Posterior vena cava (tissue), 2 donors: Measurements from ENCODE around the gene CDSN. TPM values are rescaled to one million over a fixed set of nuclear protein-coding genes. Genes with fewer than 3 reads are reported as not detected.

Experiments used
- DNase-seq: peaks from one replicate; pipeline ENCODE4 v3.0.0-alpha.2; 2020; ENCODE audit warnings: low spot score
- intact Hi-C, 2 donors: fragments of 100-400 bp; cut with DNase I; formaldehyde crosslinking; loops; one replicate each; pipeline versions ENCODE4 v1.14.1 to v1.14.2; 2022 to 2023
- total RNA-seq, 2 donors: library from RNA; stranded (reverse); fragmentation: NEBNext Ultra II Directional; extraction: Animal tissue kit (Norgen Biotek cat#: 25700); gene quantifications; one replicate each; pipeline ENCODE4 v1.2.1, GENCODE V29; 2021
- donor health status: DM: yes; HTN: yes; CAD: no.
- donor health status: DM: yes; HTN: yes; CAD: no.

The CDSN gene
- total RNA-seq, 2 donors from 2014 or later: not detected

DNA sequence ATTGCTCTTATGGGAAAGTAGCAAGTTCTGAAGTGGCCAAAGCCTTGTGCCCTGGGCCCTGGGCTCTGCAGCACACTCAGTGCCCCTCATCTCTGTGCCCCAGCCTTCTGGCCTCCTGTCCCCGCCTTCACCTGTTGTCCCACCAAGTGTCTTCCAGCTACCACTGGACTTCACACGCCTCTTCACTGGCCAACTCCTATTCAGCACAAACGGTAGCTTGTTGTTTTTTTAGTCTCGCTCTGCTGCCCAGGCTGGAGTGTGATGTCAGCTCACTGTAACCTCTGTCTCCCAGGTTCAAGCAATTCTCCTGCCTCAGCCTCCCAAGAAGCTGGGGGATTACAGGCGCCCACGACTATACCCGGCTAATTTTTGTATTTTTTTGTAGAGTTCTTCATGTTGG, 32.5 kb upstream of the CDSN start:
- no peak for DNase-seq
- intact Hi-C loops: no loop called here

DNA sequence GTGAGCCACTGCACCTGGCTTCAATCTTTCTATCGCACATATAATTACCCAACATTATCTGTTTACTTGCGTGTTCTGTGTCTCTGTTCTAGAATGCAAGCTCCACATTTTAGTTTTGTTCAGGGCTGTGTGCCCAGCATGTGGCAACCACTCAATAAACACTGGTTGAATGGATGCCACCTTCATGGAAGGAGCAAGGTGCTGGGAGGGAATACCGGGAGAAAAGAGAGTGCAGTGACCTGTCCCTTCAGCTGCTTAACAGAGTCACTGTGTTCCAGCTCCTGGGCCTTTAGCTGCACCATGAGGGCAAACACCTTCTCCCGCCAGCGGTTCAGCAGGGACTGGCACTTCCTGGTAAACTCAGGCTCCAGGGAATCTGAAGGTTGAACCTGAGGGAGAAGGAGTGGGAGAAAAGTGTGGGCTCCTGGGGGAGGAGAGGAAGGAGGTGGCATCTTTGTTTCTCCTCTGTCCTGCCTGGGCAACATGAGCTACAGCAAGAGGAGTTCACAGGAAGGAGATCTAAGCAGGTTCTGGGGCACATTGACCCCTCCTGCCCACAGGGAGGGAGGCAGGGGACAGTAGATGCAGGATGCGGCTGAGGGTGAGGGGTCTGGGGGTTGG, 29.7 kb upstream of the CDSN start:
- intact Hi-C loops: no loop called here
- DNase-seq: no peak

GRCh38 chr6:31145386-31145785, 25.1 kb upstream of the CDSN start:
- intact Hi-C loops: no loop called here
- no peak for DNase-seq

DNA sequence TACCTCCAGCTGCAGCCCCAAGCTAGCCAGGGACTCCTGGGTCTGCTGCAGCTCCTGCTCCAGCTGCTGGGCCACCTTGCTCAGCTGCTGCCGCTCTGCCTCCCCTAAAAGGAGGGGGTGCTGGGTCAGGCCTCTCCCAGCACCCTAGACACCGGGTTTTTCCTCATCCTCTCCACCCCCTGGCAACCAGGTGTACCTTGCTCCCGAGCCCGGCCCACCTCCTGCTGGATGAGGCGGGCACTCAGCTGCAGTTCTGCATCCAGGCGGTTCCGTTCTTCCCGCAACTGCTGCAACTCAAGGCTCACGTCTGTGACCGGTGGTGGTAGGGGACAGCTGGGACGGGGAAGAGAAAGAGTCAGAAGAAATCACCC, 24.7 kb upstream of the CDSN start:
- intact Hi-C loops: loop anchor here in 1 of 2 donors (5.0 kb wide), 1 partner anchor 222 kb away; no protein-coding TSS in a partner anchor
- DNase-seq: no peak

GRCh38 chr6:31144296-31144969, 24.2 kb upstream of the CDSN start:
- DNase-seq: no peak
- intact Hi-C loops: loop anchor here in 1 of 2 donors (5.0 kb wide), 1 partner anchor 223 kb away; no protein-coding TSS in a partner anchor

- peak; percentile 89 for DNase-seq
- intact Hi-C loops: loop anchor here in 1 of 2 donors (5.0 kb wide), 1 partner anchor 224 kb away; no protein-coding TSS in a partner anchor
Measured at GRCh38 chr6:31143148-31143547, 22.9 kb upstream of the CDSN start.

GRCh38 chr6:31142361-31142761, 22.1 kb upstream of the CDSN start:
- intact Hi-C loops: loop anchor here in 1 of 2 donors (5.0 kb wide), 1 partner anchor 225 kb away; no protein-coding TSS in a partner anchor
- DNase-seq: no peak

GRCh38 chr6:31140643-31141042, 20.4 kb upstream of the CDSN start:
- intact Hi-C loops: loop anchor here in 1 of 2 donors (5.0 kb wide), 1 partner anchor 227 kb away; no protein-coding TSS in a partner anchor
- no peak for DNase-seq

- DNase-seq: no peak
- intact Hi-C loops: loop anchor here in 1 of 2 donors (5.0 kb wide), 2 partner anchors 53 to 228 kb away; no protein-coding TSS in a partner anchor
Measured at GRCh38 chr6:31139599-31139998, 19.4 kb upstream of the CDSN start.

DNA sequence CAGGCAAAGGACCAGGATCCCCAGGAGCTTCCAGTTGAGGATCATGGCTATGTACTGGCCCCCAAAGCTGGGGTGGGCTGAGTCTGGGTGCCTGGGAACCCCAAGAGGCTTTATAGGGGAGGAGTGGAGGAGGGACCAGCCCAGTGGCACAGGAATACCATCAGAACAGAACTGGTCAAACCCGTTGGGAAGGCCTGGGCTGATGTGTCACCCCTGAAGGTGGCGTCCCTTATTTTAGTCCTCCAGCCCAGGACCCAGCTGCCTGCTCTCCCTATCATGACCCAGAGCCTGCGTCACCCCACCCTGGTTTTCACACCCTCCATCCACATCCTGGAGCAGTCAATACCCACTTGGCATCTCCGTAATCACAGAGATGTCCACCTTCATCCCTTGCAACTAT, 18.7 kb upstream of the CDSN start, which contains the start of gene PSORS1C2:
Gene PSORS1C2 (minus strand): TSS at position 85 of the 400 bp plus-strand sequence. CDS start 40 bp downstream, at position 45.
- no peak for DNase-seq
- intact Hi-C loops: loop anchor here in 1 of 2 donors (5.0 kb wide), 2 partner anchors 53 to 228 kb away; no protein-coding TSS in a partner anchor

- DNase-seq: no peak
- intact Hi-C loops: loop anchor here in 1 of 2 donors (5.0 kb wide), 2 partner anchors 57 to 232 kb away; no protein-coding TSS in a partner anchor
Measured at GRCh38 chr6:31135710-31136109, 15.5 kb upstream of the CDSN start.

GRCh38 chr6:31132806-31133205, 12.6 kb upstream of the CDSN start:
- no peak for DNase-seq
- intact Hi-C loops: loop anchor here in 1 of 2 donors (5.0 kb wide), 1 partner anchor 59 kb away; no protein-coding TSS in a partner anchor

DNA sequence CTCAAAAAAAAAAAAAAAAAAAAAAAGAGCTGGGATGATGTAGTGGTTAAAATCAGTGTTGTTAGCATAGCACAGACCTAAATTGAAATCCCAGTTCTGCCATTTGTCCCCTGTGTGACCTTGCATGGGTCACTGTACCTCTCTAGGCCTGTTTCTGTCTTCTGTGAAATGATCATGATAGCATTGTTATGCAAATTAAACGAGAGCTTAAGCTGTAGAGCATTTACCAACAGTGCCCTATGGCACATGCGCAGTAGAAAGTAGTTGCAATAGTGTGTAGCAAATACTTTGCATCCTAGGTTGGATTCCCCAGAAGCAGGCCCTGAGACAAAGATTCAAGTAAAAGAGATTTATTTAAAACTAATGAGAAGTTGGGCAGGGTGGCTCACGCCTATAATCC, 11.3 kb upstream of the CDSN start:
- intact Hi-C loops: loop anchor here in 1 of 2 donors (5.0 kb wide), 1 partner anchor 61 kb away; no protein-coding TSS in a partner anchor
- DNase-seq: no peak

DNA sequence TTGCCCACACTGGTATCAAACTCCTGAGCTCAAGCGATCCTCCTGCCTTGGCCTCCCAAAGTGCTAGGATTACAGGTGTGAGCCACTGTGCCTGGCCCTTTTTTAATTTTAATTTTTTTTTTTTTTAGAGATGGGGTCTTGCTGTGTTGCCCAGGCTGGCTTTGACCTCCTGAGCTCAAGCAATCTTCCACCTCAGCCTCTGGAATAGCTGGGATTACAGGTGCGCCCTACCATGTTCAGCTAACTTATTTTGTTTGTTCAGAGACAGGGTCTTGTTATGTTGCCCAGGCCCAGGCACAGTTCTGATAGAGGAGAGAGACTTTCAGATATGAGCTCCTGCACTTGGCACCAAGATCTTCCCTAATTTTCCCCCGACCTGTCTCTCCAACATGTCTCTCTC, 10.5 kb upstream of the CDSN start:
- intact Hi-C loops: loop anchor here in 1 of 2 donors (5.0 kb wide), 1 partner anchor 62 kb away; no protein-coding TSS in a partner anchor
- DNase-seq: no peak

GRCh38 chr6:31129130-31129529, 8.9 kb upstream of the CDSN start:
- intact Hi-C loops: no loop called here
- no peak for DNase-seq

DNA sequence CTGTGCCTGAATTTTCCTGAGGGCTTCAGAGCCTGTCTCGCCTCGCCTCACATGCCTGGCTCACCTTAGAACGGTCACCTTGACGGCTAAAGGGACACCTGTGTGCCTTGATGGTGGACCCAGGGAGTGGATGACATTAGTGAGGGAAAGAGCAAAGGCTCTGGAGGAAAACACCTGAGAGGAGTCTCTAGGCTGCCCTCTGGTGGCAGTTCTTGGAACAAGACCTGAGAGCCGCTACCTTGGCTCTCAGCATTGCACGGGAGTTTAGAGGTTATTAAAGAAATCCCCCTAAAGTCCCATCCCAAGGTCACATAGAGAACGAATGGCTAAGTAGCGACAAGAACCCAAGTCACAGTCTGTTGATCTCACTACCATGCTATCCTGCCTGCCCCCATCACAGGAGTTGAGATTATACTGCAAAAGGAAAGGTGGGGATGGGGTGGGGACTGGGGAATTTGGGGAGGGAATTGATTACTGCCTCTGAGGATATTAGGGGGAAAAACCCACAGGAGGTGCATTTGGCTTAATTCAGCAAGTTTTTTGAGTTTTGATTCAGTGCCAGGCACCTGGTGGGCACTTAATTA, 7.9 kb upstream of the CDSN start:
- intact Hi-C loops: no loop called here
- DNase-seq: no peak

GRCh38 chr6:31126396-31127175, 6.3 kb upstream of the CDSN start:
- intact Hi-C loops: no loop called here

DNA sequence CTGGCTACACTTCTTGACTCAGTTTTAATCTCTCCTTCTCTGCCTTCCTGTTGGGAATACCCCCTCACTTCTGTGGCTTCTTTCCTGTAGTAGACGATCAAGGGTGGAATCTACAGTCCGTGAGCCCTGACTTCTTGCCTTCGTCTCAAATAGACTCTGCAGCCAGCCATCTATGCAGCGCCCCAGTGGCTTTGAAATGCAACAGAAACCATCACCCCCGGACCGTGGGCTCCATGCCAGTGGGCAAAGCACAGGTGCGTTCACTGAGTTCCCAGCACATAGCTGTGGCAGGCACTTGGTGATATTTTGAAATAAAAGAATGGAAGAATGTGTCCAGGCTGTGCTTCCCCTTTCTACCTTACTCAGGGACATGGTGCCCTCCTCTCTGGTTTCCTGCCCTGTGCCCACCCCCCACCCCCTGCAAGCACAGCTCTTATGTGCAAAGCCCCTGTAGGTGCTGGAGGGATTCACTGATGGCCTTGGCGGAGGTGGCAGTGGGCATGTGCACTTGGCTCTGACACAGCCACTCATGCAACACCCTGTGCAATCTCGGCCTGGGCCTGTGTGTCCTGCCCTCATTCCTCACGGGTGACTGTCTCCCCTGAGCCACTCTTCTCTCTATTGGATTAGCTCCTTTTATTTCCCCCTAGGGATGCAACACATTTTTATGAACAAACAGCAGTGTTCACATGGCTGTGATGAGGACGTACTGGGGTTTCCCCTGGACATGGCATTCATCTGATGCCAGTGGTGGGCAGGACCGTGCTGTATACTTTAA, 5.5 kb upstream of the CDSN start:
- intact Hi-C loops: no loop called here
- no peak for DNase-seq

More at GRCh38 chr6:31126396-31127175, 6.3 kb upstream of the CDSN start:
- DNase-seq: no peak
